ENCODE results near the gene LTB4R2. TPM values are rescaled to one million over a fixed set of nuclear protein-coding genes. Genes with fewer than 3 reads are reported as not detected.

LTB4R2 gene
- total RNA-seq, 2 donors from 2014 or later = 19.5 to 27.3 TPM

DNA sequence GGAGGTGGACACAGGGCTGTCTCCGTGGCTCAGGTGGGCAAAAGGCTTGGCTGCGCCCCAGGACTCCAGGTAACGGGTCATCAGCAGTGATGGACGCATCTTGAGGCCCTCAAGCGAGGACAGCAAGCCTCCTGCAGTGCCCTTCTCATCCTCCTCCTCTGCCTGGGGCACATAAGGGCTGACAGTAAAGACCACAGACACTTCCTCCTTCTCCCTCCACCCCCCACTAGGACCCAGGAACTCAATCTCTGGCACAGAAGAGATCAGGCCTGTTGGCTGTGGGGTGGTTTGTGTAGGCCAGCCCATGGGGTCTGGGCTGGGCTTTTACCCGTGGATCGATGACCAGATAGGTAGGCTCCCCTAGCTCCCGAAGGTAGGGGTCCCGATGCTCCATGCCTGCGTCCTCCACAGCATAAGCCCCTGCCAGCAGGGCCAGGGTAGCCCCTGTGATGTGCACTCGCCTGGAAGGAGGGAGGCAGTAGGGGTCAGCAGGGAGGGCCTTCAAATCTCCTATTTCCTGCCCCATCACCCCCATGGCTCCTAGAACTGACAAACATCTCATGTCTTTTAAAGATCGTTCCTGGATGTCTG, 19.2 kb downstream of the LTB4R2 start:
- Histone ChIP-seq H3K9me3 (no peaks in the 10 kb centered on the region), H3K27ac (no peak overlapping the region), H3K4me3 (no peak overlapping the region), H3K27me3 (replicated peaks; ENCODE audit: insufficient read depth) (no peaks in the 10 kb centered on the region), H3K36me3 (no peaks in the 10 kb centered on the region), H3K4me1 (replicated peaks) (peaks cover 5% of the 10 kb centered on the region)
- intact Hi-C loops (cut with DNase I) = no loop called here
- TF ChIP-seq CTCF (IDR thresholded peaks at IDR 0.05) (no peak), POLR2AphosphoS5 (IDR thresholded peaks at IDR 0.05) (no peak), POLR2A (IDR thresholded peaks at IDR 0.05) (no peak)
- WGBS = 88% methylated on average over 12 of the region's 12 CpGs
- DNase-seq (ENCODE audit: low spot score) = no peak

- Histone ChIP-seq H3K9me3 (no peaks in the 10 kb centered on the region), H3K27ac (no peak overlapping the region), H3K4me1 (replicated peaks) (peaks cover 5% of the 10 kb centered on the region), H3K36me3 (no peaks in the 10 kb centered on the region), H3K4me3 (no peak overlapping the region), H3K27me3 (replicated peaks; ENCODE audit: insufficient read depth) (no peaks in the 10 kb centered on the region)
- intact Hi-C loops (cut with DNase I) = no loop called here
- no peak for DNase-seq (ENCODE audit: low spot score)
- 80% methylated on average over 9 of the region's 9 CpGs for WGBS
- no peak for TF ChIP-seq CTCF (IDR thresholded peaks at IDR 0.05)
- TF ChIP-seq POLR2AphosphoS5 (IDR thresholded peaks at IDR 0.05) = no peak
- TF ChIP-seq POLR2A (IDR thresholded peaks at IDR 0.05) = no peak
Measured at GRCh38 chr14:24329736-24330135, 19.8 kb downstream of the LTB4R2 start.

GRCh38 chr14:24330973-24331674, 21.2 kb downstream of the LTB4R2 start:
- Histone ChIP-seq H3K27me3 (replicated peaks; ENCODE audit: insufficient read depth) (peaks cover 3% of the 10 kb centered on the region), H3K9me3 (no peaks in the 10 kb centered on the region), H3K4me1 (replicated peaks) (peaks cover 5% of the 10 kb centered on the region), H3K27ac (no peak overlapping the region), H3K36me3 (no peaks in the 10 kb centered on the region), H3K4me3 (no peak overlapping the region)
- TF ChIP-seq POLR2AphosphoS5 (IDR thresholded peaks at IDR 0.05) (no peak), POLR2A (IDR thresholded peaks at IDR 0.05) (no peak), CTCF (IDR thresholded peaks at IDR 0.05) (no peak)
- no peak for DNase-seq (ENCODE audit: low spot score)
- 94% methylated on average over 10 of the region's 10 CpGs for WGBS
- intact Hi-C loops (cut with DNase I) = no loop called here

GRCh38 chr14:24331731-24332267, 21.9 kb downstream of the LTB4R2 start:
- WGBS = 61% methylated on average over 26 of the region's 26 CpGs
- peaks cover 5% of the 10 kb centered on the region for H3K4me1 ChIP-seq (replicated peaks)
- intact Hi-C loops (cut with DNase I) = loop anchor here (2.0 kb wide), 1 partner anchor 105 kb away; no protein-coding TSS in a partner anchor
- DNase-seq (ENCODE audit: low spot score) = no peak
- no peaks in the 10 kb centered on the region for H3K9me3 ChIP-seq
- H3K27me3 ChIP-seq (replicated peaks; ENCODE audit: insufficient read depth) = peaks cover 3% of the 10 kb centered on the region
- TF ChIP-seq POLR2AphosphoS5 (IDR thresholded peaks at IDR 0.05) (no peak), POLR2A (IDR thresholded peaks at IDR 0.05) (no peak), CTCF (IDR thresholded peaks at IDR 0.05) (no peak)
- no peaks in the 10 kb centered on the region for H3K36me3 ChIP-seq
- no peak overlapping the region for H3K4me3 ChIP-seq
- no peak overlapping the region for H3K27ac ChIP-seq

Measured in prostate gland (tissue), 2 donors.